Neural progenitor cell (in vitro differentiated cells): ENCODE measurements around the gene RAB1B. TPM values are rescaled to one million over a fixed set of nuclear protein-coding genes. Genes with fewer than 3 reads are reported as not detected.

ENCODE experiments used
- DNase-seq: peaks from one replicate; pipeline ENCODE4 v3.0.0-alpha.2; 2016; ENCODE audit warnings: low spot score
- H2AFZ ChIP-seq: fragments of 200-600 bp; sonication (generic); replicated peaks from 2 replicates; pipeline ENCODE4 v1.6.1; 2016; ENCODE audit warnings: antibody characterized with exemption
- H3F3A ChIP-seq: fragments of 200-600 bp; sonication (generic); 2 replicates; pipeline ENCODE4 v1.6.1; 2016; ENCODE audit warnings: antibody characterized with exemption, low read depth
- H3K27ac ChIP-seq: fragments of 200-600 bp; sonication (generic); 2 replicates; pipeline ENCODE4 v1.5.1; 2016; ENCODE audit warnings: mild to moderate bottlenecking
- H3K27me3 ChIP-seq: fragments of 200-600 bp; sonication (generic); 2 replicates; pipeline ENCODE4 v1.6.1; 2016; ENCODE audit warnings: mild to moderate bottlenecking, moderate library complexity
- H3K36me3 ChIP-seq: fragments of 200-600 bp; sonication (generic); 2 replicates; pipeline ENCODE4 v1.5.1; 2016
- H3K4me1 ChIP-seq: fragments of 200-600 bp; sonication (generic); 2 replicates; pipeline ENCODE4 v1.6.1; 2016; ENCODE audit warnings: mixed run types
- H3K4me2 ChIP-seq: fragments of 200-600 bp; sonication (generic); 2 replicates; pipeline ENCODE4 v1.6.1; 2016
- H3K4me3 ChIP-seq: fragments of 200-600 bp; sonication (generic); 2 replicates; pipeline ENCODE4 v1.5.1; 2016
- H3K79me2 ChIP-seq: fragments of 200-600 bp; sonication (generic); 2 replicates; pipeline ENCODE4 v1.6.1; 2016; ENCODE audit warnings: low read depth
- H3K9ac ChIP-seq: fragments of 200-600 bp; sonication (generic); 2 replicates; pipeline ENCODE4 v1.6.1; 2016
- H3K9me3 ChIP-seq: fragments of 200-600 bp; sonication (generic); 2 replicates; pipeline ENCODE4 v1.5.1; 2016; ENCODE audit warnings: low read depth
- H4K20me1 ChIP-seq: fragments of 200-600 bp; sonication (generic); 2 replicates; pipeline ENCODE4 v1.6.1; 2016; ENCODE audit warnings: low read depth
- H3K27ac Mint-ChIP-seq: 3 replicates; pipeline ENCODE4 v1.8.0; 2021; ENCODE audit warnings: mixed read lengths
- H3K27me3 Mint-ChIP-seq: 2 replicates; pipeline ENCODE4 v1.8.0; 2022; ENCODE audit warnings: low read depth, mild to moderate bottlenecking, inconsistent platforms, moderate library complexity, mixed read lengths; ENCODE audit not compliant: insufficient read depth
- H3K36me3 Mint-ChIP-seq: 3 replicates; pipeline ENCODE4 v1.8.0; 2021; ENCODE audit warnings: mixed read lengths
- H3K4me1 Mint-ChIP-seq: 3 replicates; pipeline ENCODE4 v1.8.0; 2021; ENCODE audit warnings: mixed read lengths
- H3K4me3 Mint-ChIP-seq: 3 replicates; pipeline ENCODE4 v1.8.0; 2021; ENCODE audit warnings: mild to moderate bottlenecking, moderate library complexity, mixed read lengths
- H3K9me3 Mint-ChIP-seq: 3 replicates; pipeline ENCODE4 v1.8.0; 2020; ENCODE audit warnings: mixed read lengths
- EZH2 ChIP-seq: fragments of 200-600 bp; sonication (generic); IDR thresholded peaks from 2 replicates; pipeline ENCODE4 v1.6.1; 2017; ENCODE audit warnings: antibody characterized with exemption, mild to moderate bottlenecking, moderate library complexity
- EZH2phosphoT487 ChIP-seq: fragments of 200-600 bp; sonication (generic); IDR thresholded peaks from 2 replicates; pipeline ENCODE4 v1.6.1; 2017; ENCODE audit warnings: antibody characterized with exemption
- total RNA-seq: library from RNA; depleted of rRNA; stranded (reverse); fragments of >200 nt; gene quantifications from 2 replicates; pipeline ENCODE4 v1.2.3, GENCODE V29; 2015; ENCODE audit warnings: low replicate concordance
- TF ChIP-seq, protein P1 (sequence below): fragments of 200-600 bp; sonication (generic); IDR thresholded peaks from 2 replicates; pipeline ENCODE4 v1.5.1; 2017; ENCODE audit warnings: antibody characterized with exemption, mild to moderate bottlenecking

RAB1B gene
- total RNA-seq, 1 donor from 2014 or later = 54.0 TPM

DNA sequence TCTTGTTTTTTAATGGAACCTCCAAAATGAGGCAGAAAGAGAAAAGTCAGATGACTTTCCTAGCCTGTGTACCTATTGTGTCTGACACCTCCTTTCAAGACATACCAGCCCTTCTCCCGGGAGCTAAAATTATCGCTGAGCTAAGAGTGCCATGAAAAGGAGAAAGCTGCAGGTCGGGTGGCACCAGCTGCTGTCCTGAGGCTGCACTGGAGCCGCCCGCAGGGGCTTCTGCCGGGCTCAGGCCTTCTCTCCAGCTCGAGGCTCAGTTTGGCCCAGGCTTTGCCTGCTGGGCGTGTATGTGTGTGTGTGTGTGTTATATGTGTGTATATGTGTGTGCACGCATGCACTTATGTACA is 27.7 kb upstream of the RAB1B start:
- Histone ChIP-seq H3K4me1 (no peaks in the 10 kb centered on the region), H3K4me2 (no peak overlapping the region), H3K9me3 (no peaks in the 10 kb centered on the region), H3F3A (no peaks in the 10 kb centered on the region), H2AFZ (no peak overlapping the region), H3K4me3 (no peak overlapping the region), H4K20me1 (no peaks in the 10 kb centered on the region), H3K36me3 (no peaks in the 10 kb centered on the region), H3K79me2 (no peaks in the 10 kb centered on the region), H3K27me3 (no peaks in the 10 kb centered on the region), H3K27ac (no peak overlapping the region), H3K9ac (no peak overlapping the region)
- TF ChIP-seq EZH2phosphoT487 = no peak
- TF ChIP-seq, protein P1, sequence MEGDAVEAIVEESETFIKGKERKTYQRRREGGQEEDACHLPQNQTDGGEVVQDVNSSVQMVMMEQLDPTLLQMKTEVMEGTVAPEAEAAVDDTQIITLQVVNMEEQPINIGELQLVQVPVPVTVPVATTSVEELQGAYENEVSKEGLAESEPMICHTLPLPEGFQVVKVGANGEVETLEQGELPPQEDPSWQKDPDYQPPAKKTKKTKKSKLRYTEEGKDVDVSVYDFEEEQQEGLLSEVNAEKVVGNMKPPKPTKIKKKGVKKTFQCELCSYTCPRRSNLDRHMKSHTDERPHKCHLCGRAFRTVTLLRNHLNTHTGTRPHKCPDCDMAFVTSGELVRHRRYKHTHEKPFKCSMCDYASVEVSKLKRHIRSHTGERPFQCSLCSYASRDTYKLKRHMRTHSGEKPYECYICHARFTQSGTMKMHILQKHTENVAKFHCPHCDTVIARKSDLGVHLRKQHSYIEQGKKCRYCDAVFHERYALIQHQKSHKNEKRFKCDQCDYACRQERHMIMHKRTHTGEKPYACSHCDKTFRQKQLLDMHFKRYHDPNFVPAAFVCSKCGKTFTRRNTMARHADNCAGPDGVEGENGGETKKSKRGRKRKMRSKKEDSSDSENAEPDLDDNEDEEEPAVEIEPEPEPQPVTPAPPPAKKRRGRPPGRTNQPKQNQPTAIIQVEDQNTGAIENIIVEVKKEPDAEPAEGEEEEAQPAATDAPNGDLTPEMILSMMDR = no peak
- TF ChIP-seq EZH2 = no peak
- DNase-seq = no peak
- Mint-ChIP-seq H3K27me3 (peaks cover 11% of the 10 kb centered on the region), H3K4me1 (peaks cover 7% of the 10 kb centered on the region), H3K36me3 (peaks cover 9% of the 10 kb centered on the region), H3K4me3 (no peak overlapping the region), H3K9me3 (no peaks in the 10 kb centered on the region), H3K27ac (peak overlapping the region; percentile 78)

DNA sequence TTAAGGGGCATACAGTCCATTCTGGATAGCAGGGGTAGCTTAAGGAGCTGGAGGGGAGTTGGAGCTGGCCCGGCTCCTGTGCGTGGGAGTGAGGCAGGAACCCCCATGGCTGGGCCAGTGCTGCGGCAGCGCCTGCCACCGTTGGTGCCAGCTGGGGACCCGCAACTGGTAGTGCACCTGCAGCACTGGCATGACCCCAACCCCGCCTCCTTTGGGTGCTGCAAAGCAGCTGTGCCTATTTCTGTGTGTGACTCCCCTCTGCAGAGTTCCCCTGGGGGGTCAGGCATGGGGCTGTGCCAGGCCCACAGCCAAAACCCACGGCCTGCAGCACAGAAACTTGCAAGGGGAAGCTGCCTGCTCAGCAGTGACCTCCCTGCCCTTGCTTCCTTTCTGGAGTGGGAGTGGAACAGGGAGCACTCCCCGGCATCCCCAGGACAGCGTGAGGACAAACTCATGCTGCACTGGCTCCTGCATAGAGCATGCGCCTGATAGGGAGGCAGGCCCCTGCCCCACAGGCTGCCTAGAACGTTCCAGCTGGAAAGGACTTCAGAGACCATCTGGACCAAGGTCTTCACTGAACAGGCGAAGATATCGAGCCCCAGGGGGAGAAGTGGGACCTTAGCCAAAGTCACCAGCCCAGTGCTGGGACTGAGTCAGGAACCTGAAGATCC is 26.2 kb upstream of the RAB1B start:
- no peaks in the 10 kb centered on the region for H3K36me3 ChIP-seq

DNA sequence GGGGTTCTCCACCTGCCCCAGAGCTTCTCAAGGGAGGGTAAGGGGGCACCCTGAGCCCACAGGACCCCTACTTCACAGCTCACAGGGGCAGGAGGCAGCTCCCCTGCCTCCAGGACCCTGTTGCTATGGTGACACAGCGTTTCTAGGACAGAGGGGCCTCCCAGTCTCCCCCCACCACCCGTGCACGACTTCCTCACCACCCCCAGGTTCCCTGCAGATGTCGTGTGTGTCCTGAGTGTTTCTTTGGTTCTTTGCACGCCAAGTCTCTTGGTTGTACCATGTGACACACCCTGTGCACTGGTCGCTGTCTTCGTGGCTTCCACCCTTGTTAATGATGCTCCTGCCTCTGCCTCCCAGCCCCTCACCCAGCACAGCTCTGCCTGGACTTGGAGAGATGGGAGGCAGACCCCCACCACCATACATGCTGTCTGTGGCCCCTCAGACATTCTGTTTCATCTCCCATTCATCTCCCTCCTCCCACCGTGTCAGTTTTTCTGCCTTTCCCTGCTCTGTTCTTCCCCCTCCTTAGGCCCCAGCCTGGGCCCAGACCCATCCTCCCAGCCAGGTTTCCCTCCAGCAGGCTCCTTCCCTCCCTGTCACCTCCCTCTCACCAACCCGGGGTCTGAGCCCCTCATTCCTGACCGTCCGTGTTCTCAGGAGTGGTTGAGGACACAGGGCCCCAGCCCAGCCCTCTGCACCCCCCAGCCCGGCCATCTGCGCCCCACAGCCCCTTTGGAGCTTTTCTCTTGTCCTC is 24.5 kb upstream of the RAB1B start:
- Histone ChIP-seq H3K9me3 (no peaks in the 10 kb centered on the region), H3K9ac (no peak overlapping the region), H3K79me2 (no peaks in the 10 kb centered on the region), H3K27ac (no peak overlapping the region), H3K36me3 (no peaks in the 10 kb centered on the region), H3K4me3 (no peak overlapping the region), H3K27me3 (no peaks in the 10 kb centered on the region), H3K4me1 (no peaks in the 10 kb centered on the region), H2AFZ (no peak overlapping the region), H4K20me1 (no peaks in the 10 kb centered on the region), H3K4me2 (no peak overlapping the region), H3F3A (no peaks in the 10 kb centered on the region)
- H3K4me1 Mint-ChIP-seq = peaks cover 7% of the 10 kb centered on the region
- H3K27me3 Mint-ChIP-seq = peaks cover 12% of the 10 kb centered on the region
- no peak overlapping the region for H3K4me3 Mint-ChIP-seq
- no peak for DNase-seq
- H3K36me3 Mint-ChIP-seq = peaks cover 9% of the 10 kb centered on the region
- peak overlapping the region; percentile 87 for H3K27ac Mint-ChIP-seq
- TF ChIP-seq EZH2phosphoT487 (no peak), EZH2 (no peak)
- TF ChIP-seq, protein P1 = no peak
- no peaks in the 10 kb centered on the region for H3K9me3 Mint-ChIP-seq

More for the DNA sequence above, 26.2 kb upstream of the RAB1B start:
- Histone ChIP-seq H3K27ac (no peak overlapping the region), H3K27me3 (no peaks in the 10 kb centered on the region), H3K4me1 (no peaks in the 10 kb centered on the region), H4K20me1 (no peaks in the 10 kb centered on the region), H3K79me2 (no peaks in the 10 kb centered on the region), H2AFZ (no peak overlapping the region), H3K9ac (no peak overlapping the region), H3F3A (no peaks in the 10 kb centered on the region), H3K4me2 (no peak overlapping the region), H3K9me3 (no peaks in the 10 kb centered on the region), H3K4me3 (no peak overlapping the region)
- no peak overlapping the region for H3K4me3 Mint-ChIP-seq
- H3K36me3 Mint-ChIP-seq = peaks cover 9% of the 10 kb centered on the region
- DNase-seq = no peak
- H3K27me3 Mint-ChIP-seq = peaks cover 14% of the 10 kb centered on the region
- H3K27ac Mint-ChIP-seq = no peak overlapping the region
- TF ChIP-seq, protein P1 = no peak
- no peak for TF ChIP-seq EZH2
- no peaks in the 10 kb centered on the region for H3K9me3 Mint-ChIP-seq
- peaks cover 7% of the 10 kb centered on the region for H3K4me1 Mint-ChIP-seq
